ENCODE data around the gene MTMR3. TPM values are rescaled to one million over a fixed set of nuclear protein-coding genes. Genes with fewer than 3 reads are reported as not detected.

MTMR3 gene
- total RNA-seq, 1 donor from 2014 or later, result 25.7 TPM

GRCh38 chr22:29914991-29915533 is 32.1 kb downstream of the MTMR3 start:
- no peak for DNase-seq (ENCODE audit: low read depth)

DNA sequence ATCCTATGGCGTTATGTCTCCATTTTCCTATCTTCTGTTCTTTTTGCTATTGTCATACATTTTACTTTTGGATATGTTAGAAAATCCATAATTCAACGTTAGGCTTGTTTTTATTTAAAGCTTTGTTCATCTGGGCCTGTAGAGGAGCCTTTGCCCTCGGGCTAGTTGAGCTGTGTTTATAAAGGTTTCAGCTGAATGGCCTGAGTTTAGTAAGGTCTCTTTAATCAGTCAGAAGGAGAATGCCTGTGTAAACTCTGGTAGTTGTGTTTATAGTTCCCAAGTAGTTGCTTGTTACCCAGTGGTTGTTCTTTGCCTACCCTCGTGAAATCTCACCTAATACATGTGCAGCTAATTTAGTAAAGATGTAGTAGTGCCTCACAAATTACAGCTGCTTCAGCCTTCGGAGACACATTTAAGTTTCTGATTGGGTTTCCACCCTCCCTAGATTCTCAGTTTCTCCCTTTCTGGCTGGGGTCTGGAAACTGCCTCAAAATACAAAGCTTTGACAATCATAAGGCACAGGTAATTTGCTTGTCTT is 33.1 kb downstream of the MTMR3 start:
- DNase-seq (ENCODE audit: low read depth), result no peak

DNA sequence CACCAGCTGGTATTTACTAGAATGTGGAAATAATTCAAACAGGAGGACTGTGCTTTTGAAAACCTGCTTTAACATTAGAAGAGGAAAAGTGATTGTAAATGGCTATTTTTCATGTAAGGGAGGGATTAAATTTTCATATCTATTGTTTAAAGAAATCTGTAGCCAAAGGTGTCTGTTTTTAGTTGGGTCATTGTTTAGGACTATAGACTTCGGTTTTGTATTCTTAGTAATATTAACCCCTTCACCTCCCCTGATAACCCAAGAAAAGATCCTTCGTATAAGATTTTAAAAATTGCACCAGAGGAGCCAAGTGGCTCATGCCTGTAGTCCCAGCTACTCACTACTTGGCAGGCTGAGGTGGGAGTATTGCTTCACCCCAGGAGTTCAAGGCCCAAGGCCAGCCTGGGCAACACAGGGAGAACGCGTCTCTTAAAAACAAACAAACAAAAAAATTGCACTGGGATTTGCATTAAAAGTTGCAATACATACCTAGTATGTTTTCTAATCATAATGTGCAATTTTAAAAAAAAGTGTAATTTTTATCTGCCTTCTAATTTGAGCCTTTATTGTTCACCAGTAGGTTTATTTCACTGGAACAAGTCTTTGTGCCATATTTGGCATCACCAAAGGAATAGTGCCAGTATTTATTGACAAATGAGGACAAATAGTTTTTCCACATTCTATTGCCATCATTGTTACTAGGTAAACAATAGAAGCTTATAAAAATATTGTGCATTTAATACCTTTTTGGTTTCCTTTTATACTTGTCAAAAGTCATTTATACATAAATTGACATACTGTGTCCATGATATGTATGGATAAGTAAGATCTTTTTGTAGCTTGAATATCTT is 34.3 kb downstream of the MTMR3 start:
- DNase-seq (ENCODE audit: low read depth), result no peak

GRCh38 chr22:29925402-29925801 is 42.4 kb downstream of the MTMR3 start:
- DNase-seq (ENCODE audit: low read depth), result no peak

- DNase-seq (ENCODE audit: low read depth), result no peak
These were observed 43.1 kb downstream of the MTMR3 start for GRCh38 chr22:29926057-29926456.

DNA sequence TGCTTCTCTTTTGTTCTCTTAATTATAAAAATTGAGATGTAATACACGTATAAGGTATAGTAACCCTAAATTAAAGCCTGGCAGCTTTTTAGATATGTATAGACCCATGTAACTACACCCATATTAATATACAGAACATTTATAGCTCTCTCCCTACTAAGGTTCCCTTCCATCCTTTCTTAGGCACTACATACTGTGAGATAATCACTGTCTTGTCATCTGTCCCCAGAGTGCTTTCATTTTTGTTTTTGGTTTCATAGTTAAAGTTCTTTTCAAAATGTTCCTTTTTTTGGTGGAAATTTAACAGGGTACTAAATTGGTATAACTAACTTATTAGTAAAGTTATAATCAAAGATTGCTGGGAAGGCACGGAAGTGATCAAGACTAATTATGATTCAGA is 49.2 kb downstream of the MTMR3 start:
- DNase-seq (ENCODE audit: low read depth), result no peak

DNA sequence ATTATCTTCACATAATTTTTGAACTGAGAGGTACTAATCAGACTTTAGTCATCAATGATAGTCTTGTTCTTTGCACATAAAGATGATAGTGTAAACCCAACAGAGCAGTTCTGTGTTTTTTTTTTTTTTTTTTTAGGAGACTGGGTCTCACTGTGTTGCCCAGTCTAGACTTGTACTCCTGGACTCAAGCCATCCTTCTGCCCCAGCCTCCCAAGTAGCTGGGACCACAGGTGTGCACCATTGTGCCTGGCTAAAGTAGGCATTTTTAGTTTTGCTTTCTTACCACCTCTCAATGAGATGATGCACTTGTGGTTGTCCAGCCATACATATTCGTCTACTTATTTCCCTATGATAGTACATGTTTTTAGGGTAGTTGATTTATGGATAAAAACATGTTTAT is 50.6 kb downstream of the MTMR3 start:
- DNase-seq (ENCODE audit: low read depth), result no peak

- DNase-seq (ENCODE audit: low read depth), result no peak
These were observed 51.6 kb downstream of the MTMR3 start for GRCh38 chr22:29934596-29934995.

- DNase-seq (ENCODE audit: low read depth), result no peak
These were observed 53.2 kb downstream of the MTMR3 start for GRCh38 chr22:29936186-29936585.

GRCh38 chr22:29937940-29938693 is 55.1 kb downstream of the MTMR3 start:
- DNase-seq (ENCODE audit: low read depth), result no peak

GRCh38 chr22:29940526-29940925 is 57.6 kb downstream of the MTMR3 start:
- DNase-seq (ENCODE audit: low read depth), result no peak

- no peak for DNase-seq (ENCODE audit: low read depth)
These were observed 61.4 kb downstream of the MTMR3 start for GRCh38 chr22:29944339-29944738.

DNA sequence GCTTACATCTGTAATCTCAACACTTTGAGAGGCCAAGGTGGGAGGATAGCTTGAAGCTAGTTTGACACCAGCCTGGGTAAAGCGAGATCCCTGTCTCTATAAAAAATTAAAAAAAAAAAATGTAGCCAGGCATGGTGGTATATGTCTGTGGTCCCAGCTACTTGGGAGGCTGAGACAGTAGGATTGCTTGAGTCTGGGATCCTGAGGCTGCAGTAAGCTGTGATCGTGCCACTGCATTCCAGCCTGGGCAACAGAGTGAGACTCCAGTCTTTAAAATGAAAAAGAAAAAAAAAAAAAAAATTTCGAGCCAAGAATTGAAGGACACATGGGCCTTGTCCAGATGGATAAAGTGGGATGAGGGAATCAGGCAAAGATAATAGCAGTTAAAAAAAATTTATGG is 62.5 kb downstream of the MTMR3 start:
- no peak for DNase-seq (ENCODE audit: low read depth)

- DNase-seq (ENCODE audit: low read depth), result peak; percentile 22
These were observed 63.2 kb downstream of the MTMR3 start for GRCh38 chr22:29946220-29946619.

- DNase-seq (ENCODE audit: low read depth), result peak; percentile 9
These were observed 64.7 kb downstream of the MTMR3 start for GRCh38 chr22:29947410-29948384.

- no peak for DNase-seq (ENCODE audit: low read depth)
These were observed 65.4 kb downstream of the MTMR3 start for GRCh38 chr22:29948385-29948769.

DNA sequence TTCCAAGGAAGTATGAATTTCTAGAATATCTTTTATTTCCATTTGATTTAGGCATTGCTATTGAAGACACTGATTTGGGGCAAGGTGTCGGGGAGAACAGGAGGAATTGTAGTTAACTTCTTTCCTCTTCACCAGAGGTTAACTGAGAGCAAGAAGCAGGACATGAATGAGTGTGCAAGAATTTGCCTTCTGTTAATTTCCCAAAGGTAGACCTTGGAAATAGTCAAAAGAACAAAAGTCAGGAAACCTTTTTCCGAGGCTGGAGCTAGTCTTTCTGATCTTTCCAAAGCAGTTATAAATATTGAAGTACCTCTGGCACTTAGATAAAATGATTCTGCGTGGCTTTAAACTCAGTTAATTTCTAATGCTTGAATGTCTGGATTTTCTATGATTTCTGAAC is 66.9 kb downstream of the MTMR3 start:
- no peak for DNase-seq (ENCODE audit: low read depth)

DNA sequence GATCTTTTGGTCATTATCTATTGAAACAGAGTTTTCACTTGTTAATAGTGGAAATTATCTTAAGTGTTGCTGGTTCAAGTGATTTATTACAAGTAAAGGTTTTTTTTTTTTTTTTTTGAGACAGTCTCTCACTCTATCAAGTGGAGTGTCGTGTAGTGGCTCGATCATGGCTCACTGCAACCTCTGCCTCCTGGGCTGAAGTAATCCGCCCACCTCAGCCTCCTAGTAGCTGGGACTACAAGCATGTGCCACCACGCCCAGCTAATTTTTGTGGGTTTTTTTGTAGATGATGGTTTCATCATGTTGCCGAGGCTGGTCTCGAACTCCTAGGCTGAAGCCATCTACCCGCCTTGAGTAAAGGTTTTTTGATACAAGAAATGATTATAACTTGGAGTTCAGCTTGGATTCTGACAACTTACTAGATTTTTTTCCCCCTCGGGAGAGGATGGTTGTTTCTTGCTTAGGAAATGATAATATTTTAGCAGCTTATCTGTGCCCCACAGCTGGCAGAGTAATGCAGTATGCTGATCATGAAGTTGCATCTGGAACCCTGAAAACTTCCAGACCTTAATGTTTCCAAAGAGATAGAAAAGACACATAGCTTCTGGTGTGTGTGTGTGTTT is 68.9 kb downstream of the MTMR3 start:
- no peak for DNase-seq (ENCODE audit: low read depth)

DNA sequence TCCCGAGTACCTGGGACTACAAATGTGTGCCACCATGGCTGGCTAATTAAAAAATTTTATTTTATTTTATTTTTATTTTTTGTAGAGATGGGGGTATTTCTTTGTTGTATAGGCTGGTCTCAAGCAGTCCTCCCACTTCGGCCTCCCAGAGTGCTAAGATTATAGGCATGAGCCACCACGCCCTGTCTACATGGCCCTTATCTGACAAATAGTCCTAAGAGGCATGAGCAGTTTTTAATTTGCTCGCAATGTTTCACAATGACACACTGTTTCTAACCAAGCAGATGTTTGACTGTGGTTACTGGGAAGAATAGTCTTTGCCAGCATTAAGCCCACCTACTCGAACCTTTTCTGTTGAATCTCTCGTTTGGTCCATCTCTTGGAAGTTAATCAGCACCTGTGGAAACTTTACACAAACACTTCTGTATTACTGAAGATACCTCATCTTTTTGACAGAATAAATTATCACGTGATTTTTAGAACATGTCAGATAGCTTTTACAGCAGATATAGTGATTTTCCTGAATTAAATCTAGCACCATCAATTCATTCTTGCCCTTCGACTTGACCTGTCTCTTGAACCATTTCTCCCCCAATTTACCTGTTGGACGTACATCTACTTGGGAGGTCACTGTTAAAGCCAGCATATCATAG is 71.4 kb downstream of the MTMR3 start:
- DNase-seq (ENCODE audit: low read depth), result no peak

DNA sequence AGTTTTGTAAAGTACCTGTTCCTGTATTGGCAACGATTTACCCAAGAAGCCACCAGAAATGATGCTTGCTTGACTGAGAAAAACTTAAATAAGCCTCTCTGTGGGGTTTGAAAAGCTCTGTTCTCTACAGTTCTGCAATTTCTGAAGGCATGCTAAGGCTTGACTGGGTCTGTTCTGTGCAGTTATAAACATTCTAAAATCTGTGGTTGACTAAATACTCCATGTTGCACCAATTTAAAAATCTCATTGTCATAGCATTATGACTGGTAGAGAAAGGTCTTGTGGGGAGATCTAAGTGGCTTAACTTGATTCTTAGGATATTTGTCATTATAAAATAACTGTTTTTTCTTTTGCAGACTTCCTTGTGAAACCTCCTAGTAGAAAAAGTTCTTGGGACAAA is 73.7 kb downstream of the MTMR3 start:
- no peak for DNase-seq (ENCODE audit: low read depth)
